HuH-7.5 (cell line): ENCODE measurements around the gene GNE.
A peak's percentile ranks its signal among the peaks of the same experiment; 100 is the strongest.

Experiments
- DNase-seq: peaks from one replicate; pipeline ENCODE4 v3.0.0; 2011; ENCODE audit warnings: low spot score

GNE gene

DNA sequence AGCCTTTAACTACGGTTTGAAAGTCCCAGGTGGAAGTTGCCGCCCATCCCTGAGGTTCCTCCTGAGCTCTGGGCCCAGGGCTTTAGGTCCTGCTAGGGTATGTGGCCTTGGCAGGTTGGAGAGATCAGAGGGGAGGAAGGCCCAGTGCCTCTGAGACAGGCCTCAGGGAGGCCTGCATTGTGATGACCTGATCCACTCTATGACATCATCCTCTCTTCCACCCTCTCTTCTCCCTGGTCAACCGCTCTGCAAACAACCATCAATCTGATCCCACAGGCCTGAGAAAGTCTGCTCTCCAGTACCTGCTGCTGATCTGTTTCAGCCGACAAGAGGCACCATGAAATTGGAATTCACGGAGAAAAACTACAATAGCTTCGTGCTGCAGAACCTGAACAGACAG lies 89.1 kb downstream of the GNE start, which contains the start of gene CCIN:
TSS of gene CCIN (plus strand) at position 223 of the 400 bp plus-strand sequence. CDS start at position 338, 115 bp downstream.
- no peak for DNase-seq

DNA sequence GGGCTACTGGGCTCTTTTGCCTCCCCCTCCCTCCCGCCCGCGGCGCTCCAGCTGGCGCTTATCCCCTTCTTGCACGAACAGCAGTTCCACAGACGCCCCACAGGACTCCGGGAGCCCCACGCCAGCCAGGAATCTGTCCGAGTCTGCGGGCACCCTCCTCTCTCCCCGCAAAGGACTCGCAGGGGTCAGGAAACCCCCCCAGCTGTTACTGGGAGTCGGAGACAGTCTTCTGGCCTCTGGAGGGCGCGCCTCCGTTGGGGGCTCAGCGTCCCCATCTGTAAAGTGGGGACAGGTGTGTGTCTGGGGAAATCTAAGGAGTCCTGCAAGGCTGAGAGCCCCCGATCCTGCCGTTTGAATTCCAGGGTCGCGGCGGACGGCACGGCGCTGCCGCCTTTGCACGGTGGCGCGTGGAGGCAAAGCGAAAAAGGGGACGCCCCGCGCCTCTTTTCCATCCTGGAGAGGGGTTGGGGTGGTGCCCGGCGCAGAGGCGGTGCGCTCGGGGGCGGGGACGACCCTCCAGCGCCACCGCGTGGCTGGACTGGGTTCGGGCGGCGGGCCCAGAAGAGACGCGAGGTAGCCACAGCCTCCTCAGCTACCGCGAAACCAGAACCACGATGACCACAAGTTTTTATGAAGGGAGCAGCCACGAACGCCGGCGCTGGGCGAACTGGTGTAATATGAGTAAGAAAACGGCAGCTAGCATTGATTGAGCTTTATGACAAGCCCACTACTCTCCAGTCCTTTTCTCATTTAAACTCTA lies 91.9 kb downstream of the GNE start:
- DNase-seq = peak; percentile 89

DNA sequence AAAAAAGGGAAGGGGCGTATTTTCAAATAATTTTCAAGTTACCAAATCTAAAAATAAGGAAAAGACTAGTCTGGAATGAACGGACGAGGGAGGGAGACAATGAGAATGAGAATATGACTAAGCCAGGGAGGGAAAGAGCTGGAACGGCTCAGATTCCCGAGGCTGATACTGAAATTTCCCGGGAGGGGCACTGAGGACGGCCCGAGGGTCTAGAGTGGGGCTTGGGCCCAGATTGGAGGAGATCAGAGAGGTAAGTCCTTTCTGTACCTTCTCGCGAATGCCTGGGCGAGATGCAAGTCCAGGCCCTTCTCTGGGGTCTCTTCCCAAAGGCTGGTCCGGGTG lies 92.5 kb downstream of the GNE start:
- no peak for DNase-seq

DNA sequence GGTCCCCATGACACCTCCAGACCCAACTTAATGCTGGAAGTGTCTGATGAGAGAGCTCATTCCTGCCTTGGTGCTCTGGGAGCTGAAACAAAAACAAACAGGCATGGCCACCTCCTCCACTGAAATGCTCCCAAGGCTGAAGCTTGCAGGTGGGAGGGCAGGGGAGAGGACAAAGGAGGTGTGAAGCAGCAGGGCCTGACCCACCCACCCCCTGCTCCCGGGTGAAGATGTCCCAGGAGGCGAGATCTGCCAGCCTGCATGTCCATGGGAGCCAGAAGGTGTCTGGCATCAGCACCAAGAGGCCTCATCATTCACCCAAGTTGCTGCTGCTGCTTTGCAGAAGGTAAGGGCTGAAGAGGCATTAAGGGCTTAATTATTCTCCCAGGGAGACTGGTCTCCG lies 93.3 kb downstream of the GNE start:
- no peak for DNase-seq
